ENCODE measurements around the gene TGFBR2. TPM values are rescaled to one million over a fixed set of nuclear protein-coding genes. Genes with fewer than 3 reads are reported as not detected.

TGFBR2 gene
- total and polyA plus RNA-seq, 2 experiments from 2014 or later: 4.7 to 13.0 TPM

DNA sequence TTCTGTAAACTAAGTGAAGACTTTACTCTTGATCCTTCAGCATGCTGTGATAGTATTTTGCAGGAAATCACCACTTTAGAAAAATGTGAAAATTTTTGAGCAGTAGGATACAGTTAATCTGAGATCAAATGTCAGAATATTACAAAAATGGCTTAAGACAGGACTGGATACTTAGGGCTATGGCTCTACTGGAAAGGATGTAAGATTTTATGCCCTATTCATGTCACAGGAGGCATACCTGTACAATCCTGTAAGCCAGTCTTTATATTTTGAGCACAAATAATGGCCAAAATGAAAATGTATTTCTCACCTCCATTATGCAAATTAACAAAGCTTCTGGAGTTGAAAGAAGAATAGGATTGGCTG lies 8.6 kb upstream of the TGFBR2 start:
- no peak overlapping the region for H3K27ac Mint-ChIP-seq
- H3K4me1 Mint-ChIP-seq: no peaks in the 10 kb centered on the region
- no peaks in the 10 kb centered on the region for H3K27me3 Mint-ChIP-seq (ENCODE audit: insufficient read depth, low read depth, poor library complexity)
- H3F3A ChIP-seq (replicated peaks; ENCODE audit: low read depth): no peaks in the 10 kb centered on the region
- no peaks in the 10 kb centered on the region for H3K36me3 Mint-ChIP-seq (ENCODE audit: low read depth)
- ATAC-seq (no peak), DNase-seq (ENCODE audit: low spot score) (no peak)
- no peak for TF ChIP-seq CREB1 (CRISPR knock-in tag; IDR thresholded peaks at IDR 0.05; ENCODE audit: low read depth)
- TF ChIP-seq JUNB (IDR thresholded peaks at IDR 0.05; ENCODE audit: unreplicated experiment): no peak
- no peak for TF ChIP-seq EZH2phosphoT487 (IDR thresholded peaks at IDR 0.05; ENCODE audit: unreplicated experiment)
- TF ChIP-seq NANOG (IDR thresholded peaks at IDR 0.05; ENCODE audit: borderline replicate concordance): no peak
- no peak overlapping the region for H3K4me2 ChIP-seq
- H3K9me2 ChIP-seq (ENCODE audit: insufficient read depth): no peaks in the 10 kb centered on the region
- no peaks in the 10 kb centered on the region for H3K9me3 Mint-ChIP-seq
- no peaks in the 10 kb centered on the region for H3K27me3 ChIP-seq (ENCODE audit: insufficient read depth)
- H2AFZ ChIP-seq: no peak overlapping the region
- H4K20me1 ChIP-seq (replicated peaks; ENCODE audit: insufficient read depth): no peaks in the 10 kb centered on the region
- H3K79me2 ChIP-seq (replicated peaks; ENCODE audit: insufficient read depth): no peaks in the 10 kb centered on the region
- no peak overlapping the region for H3K27ac ChIP-seq (ENCODE audit: low read depth)
- H3K4me3 ChIP-seq: no peak overlapping the region
- H3K36me3 ChIP-seq (ENCODE audit: insufficient read depth): no peaks in the 10 kb centered on the region
- H3K4me3 Mint-ChIP-seq: no peak overlapping the region
- no peaks in the 10 kb centered on the region for H3K4me1 ChIP-seq (ENCODE audit: insufficient read depth)

DNA sequence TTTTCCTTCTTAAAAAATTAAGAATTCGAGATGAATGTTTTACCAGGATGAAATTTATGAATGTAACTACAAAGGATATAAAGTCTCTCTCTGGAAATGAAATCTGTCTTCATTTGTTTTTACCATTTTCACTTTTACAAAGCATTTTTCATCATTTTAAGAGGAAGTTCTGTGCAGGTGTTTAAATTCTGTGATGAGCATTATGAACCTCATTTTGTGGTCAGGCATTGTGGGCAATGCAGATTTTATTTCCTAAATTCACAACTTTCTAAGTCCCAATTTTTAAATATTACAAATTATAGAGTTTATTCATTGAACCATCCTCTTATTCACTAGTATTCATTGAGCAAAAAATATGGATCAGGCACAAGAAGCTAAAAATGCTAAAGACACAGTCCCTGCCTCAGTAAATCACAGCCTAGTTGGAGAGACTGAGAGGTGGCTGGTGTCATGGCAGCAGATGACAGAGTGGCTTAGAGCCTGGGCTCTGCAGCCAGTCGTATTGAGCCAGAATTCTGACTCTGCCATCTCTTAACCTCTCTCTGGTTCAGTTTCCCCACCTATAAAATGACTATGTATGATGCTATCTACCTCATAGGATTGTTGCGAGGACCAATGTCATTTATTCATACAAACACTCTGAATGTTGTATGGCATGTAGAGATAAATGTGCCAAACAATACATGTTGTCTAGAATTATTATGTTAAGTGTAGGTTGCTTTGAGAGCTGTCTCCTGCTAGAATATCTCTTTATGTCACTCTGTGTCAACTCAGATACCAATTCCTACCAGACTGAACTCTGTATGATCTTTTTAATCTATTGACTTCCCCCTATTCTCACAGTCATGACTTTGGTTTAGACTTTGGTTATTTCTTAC lies 7.5 kb upstream of the TGFBR2 start:
- H3K36me3 Mint-ChIP-seq (ENCODE audit: low read depth): no peaks in the 10 kb centered on the region
- TF ChIP-seq JUNB (IDR thresholded peaks at IDR 0.05; ENCODE audit: unreplicated experiment) (no peak), POLR2AphosphoS5 (IDR thresholded peaks at IDR 0.05; ENCODE audit: low read depth) (no peak), STAT1 (IDR thresholded peaks at IDR 0.05; ENCODE audit: unreplicated experiment) (no peak), EZH2phosphoT487 (IDR thresholded peaks at IDR 0.05; ENCODE audit: unreplicated experiment) (no peak), ZNF114 (CRISPR knock-in tag; IDR thresholded peaks at IDR 0.05) (no peak), EZH2 (IDR thresholded peaks at IDR 0.05; ENCODE audit: low read depth, unreplicated experiment) (no peak)
- TF ChIP-seq, protein P1, sequence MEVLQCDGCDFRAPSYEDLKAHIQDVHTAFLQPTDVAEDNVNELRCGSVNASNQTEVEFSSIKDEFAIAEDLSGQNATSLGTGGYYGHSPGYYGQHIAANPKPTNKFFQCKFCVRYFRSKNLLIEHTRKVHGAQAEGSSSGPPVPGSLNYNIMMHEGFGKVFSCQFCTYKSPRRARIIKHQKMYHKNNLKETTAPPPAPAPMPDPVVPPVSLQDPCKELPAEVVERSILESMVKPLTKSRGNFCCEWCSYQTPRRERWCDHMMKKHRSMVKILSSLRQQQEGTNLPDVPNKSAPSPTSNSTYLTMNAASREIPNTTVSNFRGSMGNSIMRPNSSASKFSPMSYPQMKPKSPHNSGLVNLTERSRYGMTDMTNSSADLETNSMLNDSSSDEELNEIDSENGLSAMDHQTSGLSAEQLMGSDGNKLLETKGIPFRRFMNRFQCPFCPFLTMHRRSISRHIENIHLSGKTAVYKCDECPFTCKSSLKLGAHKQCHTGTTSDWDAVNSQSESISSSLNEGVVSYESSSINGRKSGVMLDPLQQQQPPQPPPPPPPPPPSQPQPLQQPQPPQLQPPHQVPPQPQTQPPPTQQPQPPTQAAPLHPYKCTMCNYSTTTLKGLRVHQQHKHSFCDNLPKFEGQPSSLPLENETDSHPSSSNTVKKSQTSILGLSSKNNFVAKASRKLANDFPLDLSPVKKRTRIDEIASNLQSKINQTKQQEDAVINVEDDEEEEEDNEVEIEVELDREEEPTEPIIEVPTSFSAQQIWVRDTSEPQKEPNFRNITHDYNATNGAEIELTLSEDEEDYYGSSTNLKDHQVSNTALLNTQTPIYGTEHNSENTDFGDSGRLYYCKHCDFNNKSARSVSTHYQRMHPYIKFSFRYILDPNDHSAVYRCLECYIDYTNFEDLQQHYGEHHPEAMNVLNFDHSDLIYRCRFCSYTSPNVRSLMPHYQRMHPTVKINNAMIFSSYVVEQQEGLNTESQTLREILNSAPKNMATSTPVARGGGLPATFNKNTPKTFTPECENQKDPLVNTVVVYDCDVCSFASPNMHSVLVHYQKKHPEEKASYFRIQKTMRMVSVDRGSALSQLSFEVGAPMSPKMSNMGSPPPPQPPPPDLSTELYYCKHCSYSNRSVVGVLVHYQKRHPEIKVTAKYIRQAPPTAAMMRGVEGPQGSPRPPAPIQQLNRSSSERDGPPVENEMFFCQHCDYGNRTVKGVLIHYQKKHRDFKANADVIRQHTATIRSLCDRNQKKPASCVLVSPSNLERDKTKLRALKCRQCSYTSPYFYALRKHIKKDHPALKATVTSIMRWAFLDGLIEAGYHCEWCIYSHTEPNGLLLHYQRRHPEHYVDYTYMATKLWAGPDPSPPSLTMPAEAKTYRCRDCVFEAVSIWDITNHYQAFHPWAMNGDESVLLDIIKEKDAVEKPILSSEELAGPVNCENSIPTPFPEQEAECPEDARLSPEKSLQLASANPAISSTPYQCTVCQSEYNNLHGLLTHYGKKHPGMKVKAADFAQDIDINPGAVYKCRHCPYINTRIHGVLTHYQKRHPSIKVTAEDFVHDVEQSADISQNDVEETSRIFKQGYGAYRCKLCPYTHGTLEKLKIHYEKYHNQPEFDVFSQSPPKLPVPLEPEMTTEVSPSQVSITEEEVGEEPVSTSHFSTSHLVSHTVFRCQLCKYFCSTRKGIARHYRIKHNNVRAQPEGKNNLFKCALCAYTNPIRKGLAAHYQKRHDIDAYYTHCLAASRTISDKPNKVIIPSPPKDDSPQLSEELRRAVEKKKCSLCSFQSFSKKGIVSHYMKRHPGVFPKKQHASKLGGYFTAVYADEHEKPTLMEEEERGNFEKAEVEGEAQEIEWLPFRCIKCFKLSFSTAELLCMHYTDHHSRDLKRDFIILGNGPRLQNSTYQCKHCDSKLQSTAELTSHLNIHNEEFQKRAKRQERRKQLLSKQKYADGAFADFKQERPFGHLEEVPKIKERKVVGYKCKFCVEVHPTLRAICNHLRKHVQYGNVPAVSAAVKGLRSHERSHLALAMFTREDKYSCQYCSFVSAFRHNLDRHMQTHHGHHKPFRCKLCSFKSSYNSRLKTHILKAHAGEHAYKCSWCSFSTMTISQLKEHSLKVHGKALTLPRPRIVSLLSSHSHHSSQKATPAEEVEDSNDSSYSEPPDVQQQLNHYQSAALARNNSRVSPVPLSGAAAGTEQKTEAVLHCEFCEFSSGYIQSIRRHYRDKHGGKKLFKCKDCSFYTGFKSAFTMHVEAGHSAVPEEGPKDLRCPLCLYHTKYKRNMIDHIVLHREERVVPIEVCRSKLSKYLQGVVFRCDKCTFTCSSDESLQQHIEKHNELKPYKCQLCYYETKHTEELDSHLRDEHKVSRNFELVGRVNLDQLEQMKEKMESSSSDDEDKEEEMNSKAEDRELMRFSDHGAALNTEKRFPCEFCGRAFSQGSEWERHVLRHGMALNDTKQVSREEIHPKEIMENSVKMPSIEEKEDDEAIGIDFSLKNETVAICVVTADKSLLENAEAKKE (CRISPR knock-in tag; IDR thresholded peaks at IDR 0.05): no peak
- TF ChIP-seq, protein P2, sequence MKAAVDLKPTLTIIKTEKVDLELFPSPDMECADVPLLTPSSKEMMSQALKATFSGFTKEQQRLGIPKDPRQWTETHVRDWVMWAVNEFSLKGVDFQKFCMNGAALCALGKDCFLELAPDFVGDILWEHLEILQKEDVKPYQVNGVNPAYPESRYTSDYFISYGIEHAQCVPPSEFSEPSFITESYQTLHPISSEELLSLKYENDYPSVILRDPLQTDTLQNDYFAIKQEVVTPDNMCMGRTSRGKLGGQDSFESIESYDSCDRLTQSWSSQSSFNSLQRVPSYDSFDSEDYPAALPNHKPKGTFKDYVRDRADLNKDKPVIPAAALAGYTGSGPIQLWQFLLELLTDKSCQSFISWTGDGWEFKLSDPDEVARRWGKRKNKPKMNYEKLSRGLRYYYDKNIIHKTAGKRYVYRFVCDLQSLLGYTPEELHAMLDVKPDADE (IDR thresholded peaks at IDR 0.05): no peak
- TF ChIP-seq, protein P3, sequence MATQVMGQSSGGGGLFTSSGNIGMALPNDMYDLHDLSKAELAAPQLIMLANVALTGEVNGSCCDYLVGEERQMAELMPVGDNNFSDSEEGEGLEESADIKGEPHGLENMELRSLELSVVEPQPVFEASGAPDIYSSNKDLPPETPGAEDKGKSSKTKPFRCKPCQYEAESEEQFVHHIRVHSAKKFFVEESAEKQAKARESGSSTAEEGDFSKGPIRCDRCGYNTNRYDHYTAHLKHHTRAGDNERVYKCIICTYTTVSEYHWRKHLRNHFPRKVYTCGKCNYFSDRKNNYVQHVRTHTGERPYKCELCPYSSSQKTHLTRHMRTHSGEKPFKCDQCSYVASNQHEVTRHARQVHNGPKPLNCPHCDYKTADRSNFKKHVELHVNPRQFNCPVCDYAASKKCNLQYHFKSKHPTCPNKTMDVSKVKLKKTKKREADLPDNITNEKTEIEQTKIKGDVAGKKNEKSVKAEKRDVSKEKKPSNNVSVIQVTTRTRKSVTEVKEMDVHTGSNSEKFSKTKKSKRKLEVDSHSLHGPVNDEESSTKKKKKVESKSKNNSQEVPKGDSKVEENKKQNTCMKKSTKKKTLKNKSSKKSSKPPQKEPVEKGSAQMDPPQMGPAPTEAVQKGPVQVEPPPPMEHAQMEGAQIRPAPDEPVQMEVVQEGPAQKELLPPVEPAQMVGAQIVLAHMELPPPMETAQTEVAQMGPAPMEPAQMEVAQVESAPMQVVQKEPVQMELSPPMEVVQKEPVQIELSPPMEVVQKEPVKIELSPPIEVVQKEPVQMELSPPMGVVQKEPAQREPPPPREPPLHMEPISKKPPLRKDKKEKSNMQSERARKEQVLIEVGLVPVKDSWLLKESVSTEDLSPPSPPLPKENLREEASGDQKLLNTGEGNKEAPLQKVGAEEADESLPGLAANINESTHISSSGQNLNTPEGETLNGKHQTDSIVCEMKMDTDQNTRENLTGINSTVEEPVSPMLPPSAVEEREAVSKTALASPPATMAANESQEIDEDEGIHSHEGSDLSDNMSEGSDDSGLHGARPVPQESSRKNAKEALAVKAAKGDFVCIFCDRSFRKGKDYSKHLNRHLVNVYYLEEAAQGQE (IDR thresholded peaks at IDR 0.05; ENCODE audit: unreplicated experiment): no peak

More for the DNA sequence above, 7.5 kb upstream of the TGFBR2 start:
- no peak overlapping the region for H3K4me2 ChIP-seq
- H3K27me3 Mint-ChIP-seq (ENCODE audit: insufficient read depth, low read depth, poor library complexity): no peaks in the 10 kb centered on the region
- H3K4me3 Mint-ChIP-seq: no peak overlapping the region
- no peaks in the 10 kb centered on the region for H4K20me1 ChIP-seq (replicated peaks; ENCODE audit: insufficient read depth)
- no peak for DNase-seq (ENCODE audit: low spot score)
- H3K36me3 ChIP-seq (ENCODE audit: insufficient read depth): no peaks in the 10 kb centered on the region
- no peak for ATAC-seq
- no peaks in the 10 kb centered on the region for H3K9me2 ChIP-seq (ENCODE audit: insufficient read depth)
- no peak overlapping the region for H3K27ac Mint-ChIP-seq
- H3K27me3 ChIP-seq (ENCODE audit: insufficient read depth): no peaks in the 10 kb centered on the region
- H2AFZ ChIP-seq: peak overlapping the region; percentile 49; the same call in 1 of the 2 replicates
- H3K27ac ChIP-seq (ENCODE audit: low read depth): no peak overlapping the region
- H3F3A ChIP-seq (replicated peaks; ENCODE audit: low read depth): no peaks in the 10 kb centered on the region
- no peaks in the 10 kb centered on the region for H3K4me1 ChIP-seq (ENCODE audit: insufficient read depth)
- H3K79me2 ChIP-seq (replicated peaks; ENCODE audit: insufficient read depth): no peaks in the 10 kb centered on the region
- H3K4me1 Mint-ChIP-seq: no peaks in the 10 kb centered on the region
- no peaks in the 10 kb centered on the region for H3K9me3 Mint-ChIP-seq
- no peak overlapping the region for H3K4me3 ChIP-seq

All from GM23338 (cell line).